Measurements from ENCODE around the gene TRAK1.

Gene TRAK1

GRCh38 chr3:42118762-42119361 is 27.7 kb downstream of the TRAK1 start:
- WGBS: 97% methylated on average over 1 of the region's 2 CpGs
- Histone ChIP-seq H3K9ac (ENCODE audit: low read length) (no peak overlapping the region), H3K79me1 (replicated peaks; ENCODE audit: low read length, poor library complexity, severe bottlenecking) (peaks cover 28% of the 10 kb centered on the region), H3K18ac (ENCODE audit: low read depth in 1 of 2, low read length in 2 of 2) (no peak overlapping the region), H4K8ac (ENCODE audit: low read length) (no peak overlapping the region), H2BK120ac (ENCODE audit: low read depth, low read length) (no peak overlapping the region), H2AFZ (ENCODE audit: low read depth, low read length) (no peak overlapping the region), H2AK5ac (ENCODE audit: low read length, severe bottlenecking) (no peak overlapping the region), H3K4ac (ENCODE audit: low read depth in 1 of 2, low read length in 2 of 2) (no peak overlapping the region), H3K4me3 (ENCODE audit: insufficient read depth in 1 of 2, low read depth in 1 of 2, low read length in 2 of 2) (no peak overlapping the region), H3K23ac (ENCODE audit: low read length in 2 of 2) (no peak overlapping the region), H3K27ac (ENCODE audit: low read length, poor library complexity, severe bottlenecking) (no peak overlapping the region), H3K4me2 (ENCODE audit: low read length, poor library complexity, severe bottlenecking) (no peak overlapping the region), H2BK12ac (ENCODE audit: low read length in 2 of 2) (no peak overlapping the region), H3K9me3 (ENCODE audit: control insufficient read depth, low read length) (no peaks in the 10 kb centered on the region), H3K14ac (ENCODE audit: low read length in 2 of 2) (no peak overlapping the region), H3K36me3 (ENCODE audit: control insufficient read depth in 1 of 2, insufficient read depth in 2 of 2, low read depth in 1 of 2, low read length in 2 of 2) (peaks cover 0 to 9% of the 10 kb centered on the region in 2 experiments), H3K4me1 (ENCODE audit: control insufficient read depth, insufficient read depth, low read depth, low read length) (peaks cover 23% of the 10 kb centered on the region), H3K27me3 (ENCODE audit: control insufficient read depth in 1 of 2, insufficient read depth in 1 of 2, low read length in 2 of 2) (no peaks in the 10 kb centered on the region), H2BK15ac (ENCODE audit: low read depth, poor library complexity, severe bottlenecking) (no peak overlapping the region), H2BK5ac (ENCODE audit: low read depth, low read length, poor library complexity, severe bottlenecking) (no peak overlapping the region), H4K91ac (ENCODE audit: low read length) (no peak overlapping the region)
- DNase-seq: peak; percentile 44

- no peaks in the 10 kb centered on the region for H3K9me3 ChIP-seq (ENCODE audit: control insufficient read depth, low read length)
- H2BK120ac ChIP-seq (ENCODE audit: low read depth, low read length): no peak overlapping the region
- no peak overlapping the region for H2AK5ac ChIP-seq (ENCODE audit: low read length, severe bottlenecking)
- H3K27me3 ChIP-seq (ENCODE audit: control insufficient read depth in 1 of 2, insufficient read depth in 1 of 2, low read length in 2 of 2): no peaks in the 10 kb centered on the region
- peaks cover 32% of the 10 kb centered on the region for H3K79me1 ChIP-seq (replicated peaks; ENCODE audit: low read length, poor library complexity, severe bottlenecking)
- H2BK15ac ChIP-seq (ENCODE audit: low read depth, poor library complexity, severe bottlenecking): no peak overlapping the region
- no peak overlapping the region for H3K4me2 ChIP-seq (ENCODE audit: low read length, poor library complexity, severe bottlenecking)
- H2BK5ac ChIP-seq (ENCODE audit: low read depth, low read length, poor library complexity, severe bottlenecking): no peak overlapping the region
- 91% methylated on average over 6 of the region's 7 CpGs for WGBS
- peaks cover 23% of the 10 kb centered on the region for H3K4me1 ChIP-seq (ENCODE audit: control insufficient read depth, insufficient read depth, low read depth, low read length)
- H3K4me3 ChIP-seq (ENCODE audit: insufficient read depth in 1 of 2, low read depth in 1 of 2, low read length in 2 of 2): no peak overlapping the region
- H3K9ac ChIP-seq (ENCODE audit: low read length): no peak overlapping the region
- no peak overlapping the region for H4K8ac ChIP-seq (ENCODE audit: low read length)
- H3K18ac ChIP-seq (ENCODE audit: low read depth in 1 of 2, low read length in 2 of 2): no peak overlapping the region
- peak; percentile 16 for DNase-seq
- no peak overlapping the region for H2BK12ac ChIP-seq (ENCODE audit: low read length in 2 of 2)
- no peak overlapping the region for H3K23ac ChIP-seq (ENCODE audit: low read length in 2 of 2)
- H3K4ac ChIP-seq (ENCODE audit: low read depth in 1 of 2, low read length in 2 of 2): no peak overlapping the region
- H4K91ac ChIP-seq (ENCODE audit: low read length): no peak overlapping the region
- no peak overlapping the region for H2AFZ ChIP-seq (ENCODE audit: low read depth, low read length)
- H3K36me3 ChIP-seq (ENCODE audit: control insufficient read depth in 1 of 2, insufficient read depth in 2 of 2, low read depth in 1 of 2, low read length in 2 of 2): peaks cover 0 to 9% of the 10 kb centered on the region in 2 experiments
- no peak overlapping the region for H3K14ac ChIP-seq (ENCODE audit: low read length in 2 of 2)
- H3K27ac ChIP-seq (ENCODE audit: low read length, poor library complexity, severe bottlenecking): no peak overlapping the region
These were observed 28.6 kb downstream of the TRAK1 start for GRCh38 chr3:42119561-42120355.

- H3K18ac ChIP-seq (ENCODE audit: low read depth in 1 of 2, low read length in 2 of 2): no peak overlapping the region
- H2AK5ac ChIP-seq (ENCODE audit: low read length, severe bottlenecking): no peak overlapping the region
- peaks cover 32% of the 10 kb centered on the region for H3K79me1 ChIP-seq (replicated peaks; ENCODE audit: low read length, poor library complexity, severe bottlenecking)
- H3K4me3 ChIP-seq (ENCODE audit: insufficient read depth in 1 of 2, low read depth in 1 of 2, low read length in 2 of 2): no peak overlapping the region
- no peak overlapping the region for H2BK120ac ChIP-seq (ENCODE audit: low read depth, low read length)
- no peak overlapping the region for H3K14ac ChIP-seq (ENCODE audit: low read length in 2 of 2)
- H3K9ac ChIP-seq (ENCODE audit: low read length): no peak overlapping the region
- 100% methylated on average over 3 of the region's 3 CpGs for WGBS
- H3K4me1 ChIP-seq (ENCODE audit: control insufficient read depth, insufficient read depth, low read depth, low read length): peaks cover 23% of the 10 kb centered on the region
- H3K9me3 ChIP-seq (ENCODE audit: control insufficient read depth, low read length): no peaks in the 10 kb centered on the region
- H4K8ac ChIP-seq (ENCODE audit: low read length): no peak overlapping the region
- H3K4ac ChIP-seq (ENCODE audit: low read depth in 1 of 2, low read length in 2 of 2): no peak overlapping the region
- no peak overlapping the region for H3K23ac ChIP-seq (ENCODE audit: low read length in 2 of 2)
- no peak overlapping the region for H3K27ac ChIP-seq (ENCODE audit: low read length, poor library complexity, severe bottlenecking)
- H3K4me2 ChIP-seq (ENCODE audit: low read length, poor library complexity, severe bottlenecking): no peak overlapping the region
- H3K36me3 ChIP-seq (ENCODE audit: control insufficient read depth in 1 of 2, insufficient read depth in 2 of 2, low read depth in 1 of 2, low read length in 2 of 2): peaks cover 0 to 12% of the 10 kb centered on the region in 2 experiments
- H4K91ac ChIP-seq (ENCODE audit: low read length): no peak overlapping the region
- DNase-seq: peak; percentile 30
- no peak overlapping the region for H2BK12ac ChIP-seq (ENCODE audit: low read length in 2 of 2)
- H3K27me3 ChIP-seq (ENCODE audit: control insufficient read depth in 1 of 2, insufficient read depth in 1 of 2, low read length in 2 of 2): no peaks in the 10 kb centered on the region
- no peak overlapping the region for H2BK15ac ChIP-seq (ENCODE audit: low read depth, poor library complexity, severe bottlenecking)
- no peak overlapping the region for H2BK5ac ChIP-seq (ENCODE audit: low read depth, low read length, poor library complexity, severe bottlenecking)
- H2AFZ ChIP-seq (ENCODE audit: low read depth, low read length): no peak overlapping the region
These were observed 29.7 kb downstream of the TRAK1 start for GRCh38 chr3:42120866-42121265.

DNA sequence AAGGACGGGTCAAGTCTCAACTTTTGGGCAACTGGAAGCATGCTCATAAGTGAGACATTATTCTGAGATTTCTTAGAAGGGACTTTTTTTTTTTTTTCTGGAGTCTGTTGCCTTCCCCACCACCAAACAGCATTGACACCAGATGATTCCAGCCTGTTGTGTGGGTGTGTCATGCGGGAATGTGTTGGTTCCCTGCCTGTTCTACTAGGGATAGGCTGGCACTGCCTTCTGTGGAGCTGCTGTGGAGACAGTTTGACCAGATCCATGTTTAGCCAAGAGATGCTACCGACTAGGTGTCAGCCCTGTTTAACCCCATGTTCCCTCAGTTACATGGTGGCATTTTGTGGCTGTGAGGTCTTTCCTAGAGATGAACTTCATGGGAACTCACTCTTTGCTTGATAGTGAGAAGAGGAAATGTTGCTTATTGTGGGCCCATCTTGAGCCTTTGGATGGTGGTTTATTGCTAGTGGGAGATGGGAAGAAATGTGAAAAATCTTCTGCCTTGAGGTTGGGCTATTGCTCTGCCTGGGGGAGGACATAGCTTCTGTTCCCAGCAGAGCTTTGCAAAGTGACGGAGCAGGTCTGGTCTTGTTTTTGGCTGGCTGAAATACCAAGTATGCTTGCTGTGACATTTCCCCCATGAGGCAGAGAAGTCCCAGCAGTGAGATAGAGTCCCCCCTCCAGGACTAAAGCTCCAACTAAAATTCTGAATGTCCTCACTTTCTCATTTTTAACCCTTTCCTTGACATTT is 31.3 kb downstream of the TRAK1 start:
- Histone ChIP-seq H3K27me3 (ENCODE audit: control insufficient read depth in 1 of 2, insufficient read depth in 1 of 2, low read length in 2 of 2) (no peaks in the 10 kb centered on the region), H3K4me3 (ENCODE audit: insufficient read depth in 1 of 2, low read depth in 1 of 2, low read length in 2 of 2) (no peak overlapping the region), H3K18ac (ENCODE audit: low read depth in 1 of 2, low read length in 2 of 2) (no peak overlapping the region), H3K9me3 (ENCODE audit: control insufficient read depth, low read length) (no peaks in the 10 kb centered on the region), H2AFZ (ENCODE audit: low read depth, low read length) (no peak overlapping the region), H2BK12ac (ENCODE audit: low read length in 2 of 2) (no peak overlapping the region), H3K79me1 (replicated peaks; ENCODE audit: low read length, poor library complexity, severe bottlenecking) (peaks cover 29% of the 10 kb centered on the region), H3K4me2 (ENCODE audit: low read length, poor library complexity, severe bottlenecking) (no peak overlapping the region), H3K27ac (ENCODE audit: low read length, poor library complexity, severe bottlenecking) (no peak overlapping the region), H2BK120ac (ENCODE audit: low read depth, low read length) (no peak overlapping the region), H4K8ac (ENCODE audit: low read length) (no peak overlapping the region), H3K9ac (ENCODE audit: low read length) (no peak overlapping the region), H3K4ac (ENCODE audit: low read depth in 1 of 2, low read length in 2 of 2) (no peak overlapping the region), H4K91ac (ENCODE audit: low read length) (no peak overlapping the region), H3K4me1 (ENCODE audit: control insufficient read depth, insufficient read depth, low read depth, low read length) (peaks cover 12% of the 10 kb centered on the region), H2BK15ac (ENCODE audit: low read depth, poor library complexity, severe bottlenecking) (no peak overlapping the region), H3K14ac (ENCODE audit: low read length in 2 of 2) (no peak overlapping the region), H3K36me3 (ENCODE audit: control insufficient read depth in 1 of 2, insufficient read depth in 2 of 2, low read depth in 1 of 2, low read length in 2 of 2) (peaks cover 0 to 28% of the 10 kb centered on the region in 2 experiments), H2BK5ac (ENCODE audit: low read depth, low read length, poor library complexity, severe bottlenecking) (no peak overlapping the region), H3K23ac (ENCODE audit: low read length in 2 of 2) (no peak overlapping the region), H2AK5ac (ENCODE audit: low read length, severe bottlenecking) (no peak overlapping the region)
- WGBS: 97% methylated on average over 4 of the region's 4 CpGs
- no peak for DNase-seq
